ENCODE data around the gene COX4I2.
"Not testable (repeated sequence)": the region's sequence is repeated elsewhere in the genome, so short reads cannot be mapped to it uniquely, and the experiment has no call there.

The COX4I2 gene

GRCh38 chr20:31666258-31667042, 28.7 kb downstream of the COX4I2 start:
- DNase-seq (ENCODE audit: low read depth) = peak; percentile 65
- no peak for TF ChIP-seq CTCF (conservative IDR thresholded peaks at IDR 0.05; ENCODE audit: control insufficient read depth, insufficient read depth, low read depth, low read length)
- no peak overlapping the region for H3K4me3 ChIP-seq (ENCODE audit: control insufficient read depth, low read depth, low read length)

DNA sequence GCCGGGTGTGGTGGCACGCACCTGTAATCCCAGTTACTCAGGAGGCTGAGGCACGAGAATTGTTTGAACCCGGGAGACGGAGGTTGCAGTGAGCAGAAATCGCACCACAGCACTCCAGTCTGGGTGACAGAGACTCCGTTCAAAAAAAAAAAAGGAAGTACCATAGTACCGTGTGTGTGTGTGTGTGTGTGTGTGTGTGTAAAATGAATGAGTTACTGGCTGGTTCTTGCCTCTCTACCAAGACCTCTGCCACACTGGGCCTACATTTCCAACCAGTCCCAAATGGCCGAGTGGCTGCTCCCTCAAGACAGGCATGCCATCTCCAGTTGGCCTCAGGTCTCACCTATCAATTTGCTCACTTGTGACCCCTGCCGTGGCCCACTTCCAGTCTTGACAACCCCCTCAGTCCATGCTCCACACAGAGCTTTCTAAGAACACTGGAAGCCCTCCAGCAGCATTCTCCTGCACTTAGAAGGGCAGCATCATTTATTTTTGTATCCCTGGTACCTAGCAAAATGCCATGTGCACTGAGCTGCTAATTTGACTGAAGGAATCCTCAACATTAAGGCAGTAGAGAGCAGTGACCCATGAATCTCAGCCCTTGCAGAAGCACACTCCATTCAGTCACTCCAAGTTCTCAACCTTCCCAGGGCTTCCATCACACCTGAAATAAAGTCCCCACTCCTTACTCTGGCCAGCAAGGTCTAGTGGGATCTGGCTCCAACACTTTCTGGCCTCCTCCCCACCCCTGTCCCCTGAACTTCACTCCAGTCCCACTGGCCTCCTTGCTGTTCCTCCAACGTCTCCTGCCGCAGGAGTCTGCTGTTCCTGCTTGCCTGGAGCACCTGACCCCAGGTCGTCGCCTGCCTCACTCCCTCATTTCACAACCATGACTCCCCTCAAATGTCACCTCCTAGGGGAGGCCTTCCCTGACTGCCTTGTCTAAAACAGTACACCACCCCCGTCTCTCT, 29.9 kb downstream of the COX4I2 start:
- H3K4me3 ChIP-seq (ENCODE audit: control insufficient read depth, low read depth, low read length) = no peak overlapping the region
- TF ChIP-seq CTCF (conservative IDR thresholded peaks at IDR 0.05; ENCODE audit: control insufficient read depth, insufficient read depth, low read depth, low read length) = no peak
- no peak for DNase-seq (ENCODE audit: low read depth)

- DNase-seq (ENCODE audit: low read depth); H3K4me3 ChIP-seq (ENCODE audit: control insufficient read depth, low read depth, low read length): not testable (repeated sequence)
Observed at GRCh38 chr20:31668944-31669343, 31.2 kb downstream of the COX4I2 start.

DNA sequence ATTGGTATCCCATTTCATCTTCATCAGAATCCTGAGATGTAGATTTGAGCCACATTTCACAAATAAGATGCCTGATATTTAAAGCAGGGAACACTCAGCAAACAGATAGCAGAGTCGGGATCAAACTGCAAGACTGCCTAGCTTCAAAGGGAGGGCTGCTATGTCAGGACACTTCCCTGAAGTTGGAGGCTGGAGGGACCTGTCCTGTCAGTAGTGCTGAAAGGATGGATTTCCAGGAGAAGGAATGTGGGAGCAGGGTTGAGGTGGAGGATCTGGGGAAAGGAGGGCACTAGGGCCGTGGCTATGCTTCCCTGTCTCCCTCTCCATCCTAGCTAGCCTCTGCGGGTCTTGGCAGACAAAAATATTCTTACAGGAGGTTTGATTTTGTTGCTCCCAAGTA, 32.2 kb downstream of the COX4I2 start:
- DNase-seq (ENCODE audit: low read depth) = no peak
- H3K4me3 ChIP-seq (ENCODE audit: control insufficient read depth, low read depth, low read length) = no peak overlapping the region
- no peak for TF ChIP-seq CTCF (conservative IDR thresholded peaks at IDR 0.05; ENCODE audit: control insufficient read depth, insufficient read depth, low read depth, low read length)

- no peak for DNase-seq (ENCODE audit: low read depth)
- TF ChIP-seq CTCF (conservative IDR thresholded peaks at IDR 0.05; ENCODE audit: control insufficient read depth, insufficient read depth, low read depth, low read length) = no peak
- no peak overlapping the region for H3K4me3 ChIP-seq (ENCODE audit: control insufficient read depth, low read depth, low read length)
Observed at GRCh38 chr20:31670371-31671228, 32.9 kb downstream of the COX4I2 start.

- TF ChIP-seq CTCF (conservative IDR thresholded peaks at IDR 0.05; ENCODE audit: control insufficient read depth, insufficient read depth, low read depth, low read length) = no peak
- DNase-seq (ENCODE audit: low read depth) = no peak
- H3K4me3 ChIP-seq (ENCODE audit: control insufficient read depth, low read depth, low read length) = no peak overlapping the region
Observed at GRCh38 chr20:31671324-31671723, 33.6 kb downstream of the COX4I2 start.

Measured in fibroblast of mammary gland (primary cell).